ENCODE measurements around the gene PACSIN1. TPM values are rescaled to one million over a fixed set of nuclear protein-coding genes. Genes with fewer than 3 reads are reported as not detected.

Gene PACSIN1
- total RNA-seq, 1 experiment from 2014 or later = not detected

GRCh38 chr6:34425498-34426410 is 40.1 kb upstream of the PACSIN1 start, which contains the start of gene RPS10:
Gene RPS10 (minus strand): TSS chr6:34426069. CDS start chr6:34425221, 848 bp downstream.
- H3K27me3 ChIP-seq (replicated peaks; ENCODE audit: insufficient read depth, low read depth, low read length, poor library complexity) = no peaks in the 10 kb centered on the region
- BruUV-seq (replicated peaks) = TSS peak; percentile 69
- H3K27ac ChIP-seq (ENCODE audit: low read depth, low read length, poor library complexity, severe bottlenecking) = peak within 1 kb of the TSS; percentile 90
- peak within 1 kb of the TSS; percentile 78 for H3K4me3 ChIP-seq (ENCODE audit: low read depth, low read length, poor library complexity, severe bottlenecking)
- TF ChIP-seq CTCF (conservative IDR thresholded peaks at IDR 0.05; ENCODE audit: low read depth, low read length) (no peak), EZH2 (IDR thresholded peaks at IDR 0.05; ENCODE audit: borderline replicate concordance, low read depth, low read length, poor library complexity, severe bottlenecking) (no peak)
- peaks cover 43% of the 10 kb centered on the region for H3K36me3 ChIP-seq (ENCODE audit: insufficient read depth, low read length, poor library complexity, severe bottlenecking)
- POLR2A ChIA-PET (ENCODE audit: low non-redundant PET) = interaction anchor here (0.6 to 1.1 kb wide), 3 partner anchors 9 to 121 kb away, joined by 3 to 13 read pairs (median 9); no protein-coding TSS in a partner anchor
- CTCF ChIA-PET = interaction anchor here (0.5 kb wide), 1 partner anchor 181 kb away, joined by 3 read pairs; no protein-coding TSS in a partner anchor
- intact Hi-C loops (cut with micrococcal nuclease; ENCODE audit: unreplicated experiment) = no loop called here
- H3K9me3 ChIP-seq (ENCODE audit: low read depth, low read length, poor library complexity, severe bottlenecking) = no peaks in the 10 kb centered on the region
- H3K4me1 ChIP-seq (ENCODE audit: insufficient read depth, low read length, poor library complexity, severe bottlenecking) = peaks cover 19% of the 10 kb centered on the region
- peak; percentile 96 for DNase-seq (ENCODE audit: low spot score)

GRCh38 chr6:34435916-34436315 is 30.0 kb upstream of the PACSIN1 start:
- no peak for TF ChIP-seq CTCF (conservative IDR thresholded peaks at IDR 0.05; ENCODE audit: low read depth, low read length)
- TF ChIP-seq EZH2 (IDR thresholded peaks at IDR 0.05; ENCODE audit: borderline replicate concordance, low read depth, low read length, poor library complexity, severe bottlenecking) = no peak
- H3K27ac ChIP-seq (ENCODE audit: low read depth, low read length, poor library complexity, severe bottlenecking) = no peak overlapping the region
- ChIA-PET CTCF (no interaction called here), POLR2A (ENCODE audit: low non-redundant PET) (interaction anchor here (0.6 kb wide), 1 partner anchor 199 kb away, joined by 3 read pairs; the partner anchor contains the start of gene HMGA1)
- DNase-seq (ENCODE audit: low spot score) = no peak
- no peaks in the 10 kb centered on the region for H3K4me1 ChIP-seq (ENCODE audit: insufficient read depth, low read length, poor library complexity, severe bottlenecking)
- no TSS peak for BruUV-seq (replicated peaks)
- intact Hi-C loops (cut with micrococcal nuclease; ENCODE audit: unreplicated experiment) = no loop called here
- H3K9me3 ChIP-seq (ENCODE audit: low read depth, low read length, poor library complexity, severe bottlenecking) = no peaks in the 10 kb centered on the region
- H3K4me3 ChIP-seq (ENCODE audit: low read depth, low read length, poor library complexity, severe bottlenecking) = no peak overlapping the region
- no peaks in the 10 kb centered on the region for H3K27me3 ChIP-seq (replicated peaks; ENCODE audit: insufficient read depth, low read depth, low read length, poor library complexity)
- H3K36me3 ChIP-seq (ENCODE audit: insufficient read depth, low read length, poor library complexity, severe bottlenecking) = no peaks in the 10 kb centered on the region

GRCh38 chr6:34436803-34437643 is 28.9 kb upstream of the PACSIN1 start:
- POLR2A ChIA-PET (ENCODE audit: low non-redundant PET) = interaction anchor here (0.6 kb wide), 1 partner anchor 200 kb away, joined by 3 read pairs; the partner anchor contains the start of gene HMGA1
- no peaks in the 10 kb centered on the region for H3K27me3 ChIP-seq (replicated peaks; ENCODE audit: insufficient read depth, low read depth, low read length, poor library complexity)
- no peak overlapping the region for H3K4me3 ChIP-seq (ENCODE audit: low read depth, low read length, poor library complexity, severe bottlenecking)
- no peaks in the 10 kb centered on the region for H3K36me3 ChIP-seq (ENCODE audit: insufficient read depth, low read length, poor library complexity, severe bottlenecking)
- TF ChIP-seq EZH2 (IDR thresholded peaks at IDR 0.05; ENCODE audit: borderline replicate concordance, low read depth, low read length, poor library complexity, severe bottlenecking) = no peak
- no peak for TF ChIP-seq CTCF (conservative IDR thresholded peaks at IDR 0.05; ENCODE audit: low read depth, low read length)
- no peak overlapping the region for H3K27ac ChIP-seq (ENCODE audit: low read depth, low read length, poor library complexity, severe bottlenecking)
- DNase-seq (ENCODE audit: low spot score) = no peak
- H3K4me1 ChIP-seq (ENCODE audit: insufficient read depth, low read length, poor library complexity, severe bottlenecking) = no peaks in the 10 kb centered on the region
- CTCF ChIA-PET = no interaction called here
- no peaks in the 10 kb centered on the region for H3K9me3 ChIP-seq (ENCODE audit: low read depth, low read length, poor library complexity, severe bottlenecking)
- BruUV-seq (replicated peaks) = no TSS peak
- intact Hi-C loops (cut with micrococcal nuclease; ENCODE audit: unreplicated experiment) = no loop called here
